Activated CD4-positive, alpha-beta T cell treated with anti-CD3 and anti-CD28 coated beads, Interleukin-2, amount 10 ng/mL, durations not matched to agents 7 days and 5 days (primary cell): Measurements from ENCODE around the gene USP8. TPM values are rescaled to one million over a fixed set of nuclear protein-coding genes. Genes with fewer than 3 reads are reported as not detected.

Experiments used
- CTCF ChIA-PET: fragments of 350-600 bp; sonication (Branson Sonifier 250); formaldehyde crosslinking; loops from one replicate; lab custom pipeline; 2021; ENCODE audit warnings: antibody characterized with exemption; lab: Charles Lee
- POLR2A ChIA-PET: fragments of 350-600 bp; sonication (Branson Sonifier 250); formaldehyde crosslinking; loops from one replicate; lab custom pipeline; 2021; ENCODE audit warnings: antibody characterized with exemption; lab: Charles Lee
- DNase-seq: peaks from one replicate; pipeline ENCODE4 v3.0.0-alpha.2; 2020
- H3K27ac Mint-ChIP-seq: one replicate; pipeline ENCODE4 v1.8.0; 2021; ENCODE audit warnings: mild to moderate bottlenecking, moderate library complexity, mixed read lengths
- H3K27me3 Mint-ChIP-seq: one replicate; pipeline ENCODE4 v1.8.0; 2021; ENCODE audit warnings: mixed read lengths
- H3K36me3 Mint-ChIP-seq: one replicate; pipeline ENCODE4 v1.8.0; 2021; ENCODE audit warnings: low read depth, mixed read lengths
- H3K4me1 Mint-ChIP-seq: one replicate; pipeline ENCODE4 v1.8.0; 2021; ENCODE audit warnings: mixed read lengths
- H3K4me3 Mint-ChIP-seq: one replicate; pipeline ENCODE4 v1.8.0; 2021; ENCODE audit warnings: mild to moderate bottlenecking, moderate library complexity, mixed read lengths
- H3K9me3 Mint-ChIP-seq: one replicate; pipeline ENCODE4 v1.8.0; 2021; ENCODE audit warnings: mixed read lengths
- total RNA-seq, 2 experiments: library from RNA; stranded (reverse); gene quantifications; one replicate each; pipeline ENCODE4 v1.2.3, GENCODE V29; 2021

USP8 gene
- total RNA-seq, 2 experiments from 2014 or later, result 54.2 to 56.1 TPM

DNA sequence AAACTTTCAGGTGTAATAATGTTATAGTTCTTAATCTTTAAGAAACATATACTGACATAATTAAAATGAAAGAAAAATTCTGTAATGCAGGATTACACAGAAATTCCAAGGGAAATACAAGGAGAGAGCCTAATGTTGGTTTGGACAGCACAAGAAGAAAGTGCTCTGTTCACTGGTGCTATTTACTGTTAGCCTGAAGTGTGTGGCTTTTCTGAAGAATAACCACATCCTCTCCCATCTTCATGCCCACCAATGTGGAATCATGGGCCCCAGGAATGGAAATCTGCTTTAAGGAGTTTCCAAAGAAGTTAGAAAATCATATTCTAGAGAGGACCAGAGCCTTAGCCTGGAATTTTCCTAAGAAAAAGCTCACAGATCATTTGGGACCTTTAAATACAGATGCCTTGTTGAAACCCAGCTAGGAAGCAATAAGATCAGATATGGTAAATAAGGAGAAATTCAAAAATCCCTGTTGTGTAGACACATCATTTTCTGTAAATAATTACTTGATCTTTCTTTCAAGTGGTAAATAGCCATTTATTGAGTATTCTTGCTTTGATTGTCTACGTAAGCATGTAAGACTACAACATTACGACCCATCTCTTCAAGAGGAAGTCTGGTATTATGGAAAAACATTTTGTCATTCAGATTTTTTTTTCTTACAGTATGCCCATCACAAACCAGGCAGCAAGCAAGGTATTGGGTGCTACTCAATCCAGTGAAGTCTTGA is 132.6 kb downstream of the USP8 start:
- ChIA-PET CTCF (no interaction called here), POLR2A (no interaction called here)
- peaks cover 16% of the 10 kb centered on the region for H3K4me1 Mint-ChIP-seq
- no peaks in the 10 kb centered on the region for H3K9me3 Mint-ChIP-seq
- H3K27me3 Mint-ChIP-seq, result no peaks in the 10 kb centered on the region
- no peak overlapping the region for H3K4me3 Mint-ChIP-seq
- H3K36me3 Mint-ChIP-seq, result peaks cover 20% of the 10 kb centered on the region
- no peak for DNase-seq
- H3K27ac Mint-ChIP-seq, result no peak overlapping the region

DNA sequence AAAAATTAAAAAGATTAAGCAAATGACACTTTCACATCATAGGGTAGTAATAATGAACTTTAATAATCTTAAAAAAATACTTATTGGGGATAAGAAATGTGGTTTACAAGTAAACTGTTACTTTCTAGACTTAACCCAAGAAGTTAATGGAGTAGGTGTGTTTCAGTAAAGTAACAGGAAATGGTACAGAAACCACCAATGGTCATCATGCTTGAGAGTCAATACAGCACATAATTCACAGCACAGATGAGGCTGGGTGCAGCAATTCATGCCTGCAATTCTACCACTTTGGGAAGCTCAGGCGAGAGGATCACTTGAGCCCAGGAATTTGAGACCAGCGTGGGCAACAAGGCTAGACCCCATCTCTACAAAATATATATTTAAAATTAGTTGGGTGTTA is 133.8 kb downstream of the USP8 start:
- Mint-ChIP-seq H3K4me3 (no peak overlapping the region), H3K36me3 (peaks cover 28% of the 10 kb centered on the region), H3K27ac (no peak overlapping the region), H3K27me3 (no peaks in the 10 kb centered on the region), H3K4me1 (peaks cover 21% of the 10 kb centered on the region), H3K9me3 (no peaks in the 10 kb centered on the region)
- no peak for DNase-seq
- ChIA-PET POLR2A (no interaction called here), CTCF (no interaction called here)

DNA sequence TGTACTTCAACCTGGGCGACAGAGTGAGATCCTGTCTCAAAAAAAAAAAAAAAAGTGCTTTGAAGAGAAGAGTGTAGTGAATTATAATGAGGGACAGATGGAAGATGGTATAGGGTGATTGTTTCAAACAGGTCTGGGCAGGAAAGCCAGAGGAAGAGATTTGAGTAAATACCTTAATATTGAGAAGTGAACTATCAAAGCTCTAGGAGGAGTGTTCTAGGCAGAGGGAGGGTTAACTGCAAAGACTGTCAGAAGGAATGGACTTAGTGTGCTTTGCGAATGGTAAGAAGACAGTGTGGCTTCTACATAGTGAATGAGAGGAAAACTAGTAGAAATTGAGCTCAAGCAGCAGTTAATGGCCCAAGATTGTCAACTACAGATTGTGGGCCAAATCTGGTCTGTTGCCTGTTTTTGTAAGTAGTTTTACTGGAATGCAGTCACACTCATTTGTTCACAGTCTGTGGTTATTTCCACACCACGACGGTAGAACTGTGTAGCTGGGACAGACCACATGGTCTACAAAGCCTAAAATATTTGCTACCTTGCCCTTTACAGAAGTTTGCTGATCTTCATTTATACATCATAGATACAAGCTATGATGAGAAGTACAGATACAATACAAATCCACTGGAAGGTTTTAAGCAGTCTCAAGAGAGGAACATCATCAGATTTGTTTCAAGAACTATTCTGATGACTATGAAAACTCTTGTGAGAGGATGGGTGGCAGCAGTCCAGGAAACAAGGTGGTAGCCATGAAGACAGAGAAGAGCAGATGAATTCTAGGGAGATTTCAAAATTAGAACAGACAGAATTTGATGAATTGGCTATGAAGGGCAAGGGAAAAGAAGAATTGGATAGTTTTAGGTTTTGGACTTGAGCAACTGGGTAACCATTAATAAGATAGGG is 138.8 kb downstream of the USP8 start:
- no peaks in the 10 kb centered on the region for H3K27me3 Mint-ChIP-seq
- H3K9me3 Mint-ChIP-seq, result no peaks in the 10 kb centered on the region
- peak; percentile 17 for DNase-seq
- peaks cover 15% of the 10 kb centered on the region for H3K4me1 Mint-ChIP-seq
- peak overlapping the region; percentile 57 for H3K27ac Mint-ChIP-seq
- no peak overlapping the region for H3K4me3 Mint-ChIP-seq
- H3K36me3 Mint-ChIP-seq, result peaks cover 32% of the 10 kb centered on the region
- ChIA-PET CTCF (interaction anchor here (1.1 to 2.0 kb wide), 2 partner anchors 14 to 17 kb away, joined by 4 to 5 read pairs; partner anchors contain the start of gene USP50), POLR2A (no interaction called here)

DNA sequence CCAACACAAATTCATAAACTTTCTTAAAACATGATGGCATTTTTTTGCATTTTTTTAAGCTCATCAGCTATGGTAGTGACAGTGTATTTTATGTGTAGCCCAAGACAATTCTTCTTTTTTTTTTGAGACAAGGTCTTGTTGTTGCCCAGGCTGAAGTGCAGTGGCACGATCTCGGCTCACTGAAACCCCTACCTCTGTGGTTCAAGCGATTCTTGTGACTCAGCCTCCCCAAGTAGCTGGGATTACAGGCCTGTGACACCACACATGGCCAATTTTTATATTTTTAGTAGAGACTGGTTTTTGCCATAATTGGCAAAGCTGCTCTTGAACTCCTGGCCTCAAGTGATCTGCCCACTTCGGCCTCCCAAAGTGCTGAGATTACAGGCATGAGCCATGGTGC is 139.6 kb downstream of the USP8 start:
- CTCF ChIA-PET, result interaction anchor here (0.7 to 2.0 kb wide), 3 partner anchors 15 to 587 kb away, joined by 3 to 6 read pairs (median 5); no protein-coding TSS in a partner anchor
- POLR2A ChIA-PET, result no interaction called here
- Mint-ChIP-seq H3K4me1 (peaks cover 13% of the 10 kb centered on the region), H3K9me3 (no peaks in the 10 kb centered on the region), H3K27ac (peak overlapping the region; percentile 36), H3K36me3 (peaks cover 34% of the 10 kb centered on the region), H3K27me3 (no peaks in the 10 kb centered on the region), H3K4me3 (no peak overlapping the region)
- DNase-seq, result no peak

Other genes starting within 250 kb of the USP8 start
- gene SLC27A2, start 242.2 kb upstream of the USP8 start, total RNA-seq, result 10 to 100 TPM in 1 of 2 experiments, 1 to 10 TPM in 1; 9.9 to 11.4 TPM
- gene HDC, start 158.7 kb upstream of the USP8 start, total RNA-seq, result under 1 TPM in 1 of 2 experiments, not detected in 1; 0.27 TPM
- gene GABPB1, start 69.2 kb upstream of the USP8 start, total RNA-seq, result 10 to 100 TPM; 30.0 to 34.9 TPM
- gene USP50, start 122.3 kb downstream of the USP8 start, total RNA-seq, result not detected